WTC11 (cell line): ENCODE results near the gene MYMX. TPM values are rescaled to one million over a fixed set of nuclear protein-coding genes. Genes with fewer than 3 reads are reported as not detected.
A peak's percentile ranks its signal among the peaks of the same experiment; 100 is the strongest.

Source experiments
- ATAC-seq: fragments of 200-7000 bp; cut with Tn5 transposase; 2 replicates; pipeline ENCODE4 v1.10.0; 2021; ENCODE audit warnings: mild to moderate bottlenecking, moderate library complexity
- CTCF ChIA-PET: fragments of 300-600 bp; sonication (Branson Sonifier 250); formaldehyde crosslinking; loops from one replicate; lab custom pipeline; 2021; ENCODE audit warnings: antibody characterized with exemption; lab: Charles Lee
- POLR2A ChIA-PET: fragments of 350-600 bp; sonication (Branson Sonifier 250); formaldehyde crosslinking; loops from one replicate; lab custom pipeline; 2021; ENCODE audit warnings: antibody characterized with exemption; lab: Charles Lee
- DNase-seq: peaks from one replicate; pipeline ENCODE4 v3.0.0; 2021; ENCODE audit warnings: low spot score
- H3K27ac Mint-ChIP-seq: 2 replicates; pipeline ENCODE4 v1.8.0; 2021; ENCODE audit warnings: mixed read lengths
- H3K27me3 Mint-ChIP-seq: 2 replicates; pipeline ENCODE4 v1.8.0; 2021; ENCODE audit warnings: low read depth, mild to moderate bottlenecking, moderate library complexity, mixed read lengths
- H3K36me3 Mint-ChIP-seq: 2 replicates; pipeline ENCODE4 v1.8.0; 2021; ENCODE audit warnings: mixed read lengths
- H3K4me1 Mint-ChIP-seq: 2 replicates; pipeline ENCODE4 v1.8.0; 2022; ENCODE audit warnings: mixed read lengths
- H3K4me3 Mint-ChIP-seq: 2 replicates; pipeline ENCODE4 v1.8.0; 2021; ENCODE audit warnings: mild to moderate bottlenecking, moderate library complexity, mixed read lengths
- H3K9me3 Mint-ChIP-seq: 2 replicates; pipeline ENCODE4 v1.8.0; 2021; ENCODE audit warnings: mixed read lengths
- ATF2 ChIP-seq: sonication (generic); formaldehyde crosslinking; IDR thresholded peaks from 2 replicates; pipeline ENCODE4 v1.8.1; 2022; ENCODE audit warnings: low read depth, missing genetic modification reagents, borderline replicate concordance
- ATF3 ChIP-seq: sonication (generic); formaldehyde crosslinking; conservative IDR thresholded peaks from 2 replicates; pipeline ENCODE4 v1.8.1; 2022; ENCODE audit warnings: mild to moderate bottlenecking, missing genetic modification reagents
- CDX4 ChIP-seq: fragments of 250-450 bp; sonication (Bioruptor Pico); IDR thresholded peaks from 2 replicates; pipeline ENCODE4 v1.9.0; 2021; ENCODE audit warnings: moderate library complexity, mild to moderate bottlenecking, inconsistent platforms, borderline replicate concordance
- IRF2 ChIP-seq: sonication (generic); formaldehyde crosslinking; IDR thresholded peaks from 2 replicates; pipeline ENCODE4 v1.8.0; 2022; ENCODE audit warnings: low read depth, missing genetic modification reagents, borderline replicate concordance
- MAX ChIP-seq: sonication (generic); formaldehyde crosslinking; IDR thresholded peaks from 2 replicates; pipeline ENCODE4 v1.8.0; 2022; ENCODE audit warnings: mild to moderate bottlenecking, missing genetic modification reagents
- NR3C1 ChIP-seq: sonication (generic); formaldehyde crosslinking; conservative IDR thresholded peaks from 2 replicates; pipeline ENCODE4 v1.8.1; 2023; ENCODE audit warnings: low read depth, mild to moderate bottlenecking, missing genetic modification reagents
- SOX15 ChIP-seq: fragments of 250-450 bp; sonication (Bioruptor Pico); IDR thresholded peaks from 2 replicates; pipeline ENCODE4 v1.9.0; 2021; ENCODE audit warnings: mild to moderate bottlenecking
- STAT6 ChIP-seq: sonication (generic); formaldehyde crosslinking; conservative IDR thresholded peaks from 2 replicates; pipeline ENCODE4 v1.8.1; 2023; ENCODE audit warnings: mild to moderate bottlenecking, low read depth, missing genetic modification reagents, moderate library complexity
- TEAD4 ChIP-seq: sonication (generic); formaldehyde crosslinking; IDR thresholded peaks from 2 replicates; pipeline ENCODE4 v1.8.0; 2022; ENCODE audit warnings: mild to moderate bottlenecking, missing genetic modification reagents
- ZNF263 ChIP-seq: sonication (generic); formaldehyde crosslinking; IDR thresholded peaks from 2 replicates; pipeline ENCODE4 v1.8.1; 2022; ENCODE audit warnings: low read depth, mild to moderate bottlenecking, moderate library complexity, missing genetic modification reagents
- ZNF281 ChIP-seq: sonication (generic); formaldehyde crosslinking; IDR thresholded peaks from 2 replicates; pipeline ENCODE4 v1.8.0; 2023; ENCODE audit warnings: mild to moderate bottlenecking, missing genetic modification reagents
- ZNF317 ChIP-seq: sonication (generic); formaldehyde crosslinking; IDR thresholded peaks from 2 replicates; pipeline ENCODE4 v1.8.1; 2023; ENCODE audit warnings: low read depth, mild to moderate bottlenecking, moderate library complexity, missing genetic modification reagents, borderline replicate concordance
- total RNA-seq: library from RNA; stranded (reverse); gene quantifications from 3 replicates; pipeline ENCODE4 v1.2.3, GENCODE V29; 2021
- TF ChIP-seq, protein P1 (sequence below): fragments of 200-600 bp; IDR thresholded peaks from 2 replicates; pipeline ENCODE4 v1.8.0; 2022; ENCODE audit warnings: antibody characterized with exemption

The MYMX gene
- total RNA-seq, 1 experiment from 2014 or later = 3.9 TPM

GRCh38 chr6:44257753-44258324 is 41.1 kb downstream of the MYMX start:
- CTCF ChIA-PET = interaction anchor here (1.0 to 2.5 kb wide), 10 partner anchors 10 to 628 kb away, joined by 3 to 23 read pairs (median 12); partner anchors contain the start of genes AARS2, SLC29A1 and TMEM151B
- DNase-seq (no peak), ATAC-seq (no peak)
- Mint-ChIP-seq H3K27me3 (no peaks in the 10 kb centered on the region), H3K36me3 (peaks cover 30% of the 10 kb centered on the region), H3K4me1 (peaks cover 30% of the 10 kb centered on the region), H3K4me3 (peak overlapping the region; percentile 68), H3K27ac (peak overlapping the region; percentile 75), H3K9me3 (no peaks in the 10 kb centered on the region)
- POLR2A ChIA-PET = interaction anchor here (1.1 to 3.7 kb wide), 4 partner anchors 11 to 85 kb away, joined by 3 to 83 read pairs (median 8); partner anchors contain the start of genes AARS2 and HSP90AB1
- TF ChIP-seq, protein P1, sequence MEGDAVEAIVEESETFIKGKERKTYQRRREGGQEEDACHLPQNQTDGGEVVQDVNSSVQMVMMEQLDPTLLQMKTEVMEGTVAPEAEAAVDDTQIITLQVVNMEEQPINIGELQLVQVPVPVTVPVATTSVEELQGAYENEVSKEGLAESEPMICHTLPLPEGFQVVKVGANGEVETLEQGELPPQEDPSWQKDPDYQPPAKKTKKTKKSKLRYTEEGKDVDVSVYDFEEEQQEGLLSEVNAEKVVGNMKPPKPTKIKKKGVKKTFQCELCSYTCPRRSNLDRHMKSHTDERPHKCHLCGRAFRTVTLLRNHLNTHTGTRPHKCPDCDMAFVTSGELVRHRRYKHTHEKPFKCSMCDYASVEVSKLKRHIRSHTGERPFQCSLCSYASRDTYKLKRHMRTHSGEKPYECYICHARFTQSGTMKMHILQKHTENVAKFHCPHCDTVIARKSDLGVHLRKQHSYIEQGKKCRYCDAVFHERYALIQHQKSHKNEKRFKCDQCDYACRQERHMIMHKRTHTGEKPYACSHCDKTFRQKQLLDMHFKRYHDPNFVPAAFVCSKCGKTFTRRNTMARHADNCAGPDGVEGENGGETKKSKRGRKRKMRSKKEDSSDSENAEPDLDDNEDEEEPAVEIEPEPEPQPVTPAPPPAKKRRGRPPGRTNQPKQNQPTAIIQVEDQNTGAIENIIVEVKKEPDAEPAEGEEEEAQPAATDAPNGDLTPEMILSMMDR = no peak
- TF ChIP-seq ZNF263 (CRISPR knock-in tag) (no peak), IRF2 (CRISPR knock-in tag) (no peak), ZNF317 (CRISPR knock-in tag) (no peak), NR3C1 (CRISPR knock-in tag) (no peak), MAX (CRISPR knock-in tag) (no peak), TEAD4 (CRISPR knock-in tag) (no peak), ZNF281 (no peak), STAT6 (CRISPR knock-in tag) (no peak), ATF2 (no peak), CDX4 (no peak), SOX15 (CRISPR knock-in tag) (no peak), ATF3 (CRISPR knock-in tag) (no peak)
- TF ChIP-seq, all 79 proteins: peak for 0
